Endothelial cell of umbilical vein (primary cell): ENCODE results near the gene THAP4.
"Not testable (repeated sequence)": the region's sequence is repeated elsewhere in the genome, so short reads cannot be mapped to it uniquely, and the experiment has no call there.

Experiments
- POLR2A ChIP-seq: IDR thresholded peaks from 2 replicates; pipeline ENCODE4 v1.6.1; 2012; ENCODE audit warnings: low read depth, mild to moderate bottlenecking, control low read depth, low read length
- TF ChIP-seq, protein P1 (sequence below), 2 donors: IDR thresholded peaks; 1 replicate in 1 of 2; 2 replicates in 1 of 2; pipeline ENCODE4 v1.5.1; 2011; ENCODE audit warnings: low read length in 2 of 2, mild to moderate bottlenecking in 2 of 2, moderate library complexity in 2 of 2, control low read depth in 1 of 2, inconsistent platforms in 1 of 2, low read depth in 1 of 2; ENCODE audit not compliant: insufficient read depth in 1 of 2; ENCODE audit errors: extremely low read depth in 1 of 2

DNA sequence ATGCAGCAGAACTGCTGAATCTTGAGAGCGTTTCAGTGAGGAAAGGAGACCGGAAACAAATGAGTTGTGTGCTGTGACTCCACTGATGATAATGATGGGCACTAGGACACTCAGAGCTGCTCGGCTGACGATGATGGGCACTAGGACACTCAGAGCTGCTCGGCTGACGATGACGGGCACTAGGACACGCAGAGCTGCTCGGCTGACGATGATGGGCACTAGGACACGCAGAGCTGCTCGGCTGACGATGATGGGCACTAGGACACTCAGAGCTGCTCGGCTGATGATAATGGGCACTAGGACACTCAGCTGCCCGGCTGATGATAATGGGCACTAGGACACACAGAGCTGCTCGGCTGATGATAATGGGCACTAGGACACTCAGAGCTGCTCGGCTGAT is 47.1 kb downstream of the THAP4 start:
- TF ChIP-seq, protein P1, sequence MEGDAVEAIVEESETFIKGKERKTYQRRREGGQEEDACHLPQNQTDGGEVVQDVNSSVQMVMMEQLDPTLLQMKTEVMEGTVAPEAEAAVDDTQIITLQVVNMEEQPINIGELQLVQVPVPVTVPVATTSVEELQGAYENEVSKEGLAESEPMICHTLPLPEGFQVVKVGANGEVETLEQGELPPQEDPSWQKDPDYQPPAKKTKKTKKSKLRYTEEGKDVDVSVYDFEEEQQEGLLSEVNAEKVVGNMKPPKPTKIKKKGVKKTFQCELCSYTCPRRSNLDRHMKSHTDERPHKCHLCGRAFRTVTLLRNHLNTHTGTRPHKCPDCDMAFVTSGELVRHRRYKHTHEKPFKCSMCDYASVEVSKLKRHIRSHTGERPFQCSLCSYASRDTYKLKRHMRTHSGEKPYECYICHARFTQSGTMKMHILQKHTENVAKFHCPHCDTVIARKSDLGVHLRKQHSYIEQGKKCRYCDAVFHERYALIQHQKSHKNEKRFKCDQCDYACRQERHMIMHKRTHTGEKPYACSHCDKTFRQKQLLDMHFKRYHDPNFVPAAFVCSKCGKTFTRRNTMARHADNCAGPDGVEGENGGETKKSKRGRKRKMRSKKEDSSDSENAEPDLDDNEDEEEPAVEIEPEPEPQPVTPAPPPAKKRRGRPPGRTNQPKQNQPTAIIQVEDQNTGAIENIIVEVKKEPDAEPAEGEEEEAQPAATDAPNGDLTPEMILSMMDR (IDR thresholded peaks at IDR 0.05; ENCODE audit: extremely low read depth in 1 of 2, insufficient read depth in 1 of 2, low read depth in 1 of 2, low read length in 2 of 2): not testable (repeated sequence)
- not testable (repeated sequence) for TF ChIP-seq POLR2A
